H9 (cell line): ENCODE measurements around the gene WDR73. TPM values are rescaled to one million over a fixed set of nuclear protein-coding genes. Genes with fewer than 3 reads are reported as not detected.
"Not testable (repeated sequence)": the region's sequence is repeated elsewhere in the genome, so short reads cannot be mapped to it uniquely, and the experiment has no call there.

ENCODE experiments used
- DNase-seq: peaks from one replicate; pipeline ENCODE4 v3.0.0-alpha.2; 2017
- H2AFZ ChIP-seq: one replicate; pipeline ENCODE4 v1.6.1; 2013; ENCODE audit warnings: mild to moderate bottlenecking, low read length, control low read depth, moderate library complexity
- H2AK5ac ChIP-seq: 2 replicates; pipeline ENCODE4 v1.6.1; 2013; ENCODE audit warnings: low read length, control low read depth, mixed read lengths; ENCODE audit not compliant: insufficient read length
- H2BK120ac ChIP-seq: one replicate; pipeline ENCODE4 v1.6.1; 2013; ENCODE audit warnings: low read depth, mild to moderate bottlenecking, low read length, control low read depth, inconsistent platforms; ENCODE audit not compliant: poor library complexity, severe bottlenecking
- H2BK12ac ChIP-seq: 2 replicates; pipeline ENCODE4 v1.6.1; 2013; ENCODE audit warnings: low read length, control low read depth, mixed read lengths, low read depth; ENCODE audit not compliant: insufficient read length
- H2BK15ac ChIP-seq: 2 replicates; pipeline ENCODE4 v1.6.1; 2013; ENCODE audit warnings: low read depth, low read length, control low read depth
- H2BK20ac ChIP-seq: one replicate; pipeline ENCODE4 v1.6.1; 2013; ENCODE audit warnings: low read depth, mild to moderate bottlenecking, low read length, control low read depth, inconsistent platforms; ENCODE audit not compliant: poor library complexity, severe bottlenecking
- H2BK5ac ChIP-seq: 2 replicates; pipeline ENCODE4 v1.6.1; 2013; ENCODE audit warnings: low read length, control low read depth, mixed read lengths; ENCODE audit not compliant: insufficient read length
- H3K14ac ChIP-seq: 2 replicates; pipeline ENCODE4 v1.6.1; 2013; ENCODE audit warnings: low read length, control low read depth; ENCODE audit not compliant: insufficient read depth
- H3K18ac ChIP-seq: 2 replicates; pipeline ENCODE4 v1.6.1; 2013; ENCODE audit warnings: low read depth, mild to moderate bottlenecking, mixed read lengths, low read length, control low read depth; ENCODE audit not compliant: insufficient read length
- H3K23ac ChIP-seq: 2 replicates; pipeline ENCODE4 v1.6.1; 2013; ENCODE audit warnings: low read length, control low read depth, mixed read lengths, low read depth; ENCODE audit not compliant: insufficient read length
- H3K23me2 ChIP-seq: 2 replicates; pipeline ENCODE4 v1.6.1; 2013; ENCODE audit warnings: low read depth, mild to moderate bottlenecking, mixed read lengths, low read length, control low read depth; ENCODE audit not compliant: insufficient read length, poor library complexity, severe bottlenecking
- H3K27ac ChIP-seq: 2 replicates; pipeline ENCODE4 v1.5.1; 2013; ENCODE audit warnings: low read length, control low read depth, mixed read lengths, low read depth; ENCODE audit not compliant: insufficient read length
- H3K27me3 ChIP-seq: 2 replicates; pipeline ENCODE4 v1.6.1; 2013; ENCODE audit warnings: low read length, control low read depth, inconsistent platforms; ENCODE audit not compliant: insufficient read depth
- H3K4ac ChIP-seq: 2 replicates; pipeline ENCODE4 v1.6.1; 2013; ENCODE audit warnings: low read depth, mild to moderate bottlenecking, control low read depth, inconsistent platforms, low read length, moderate library complexity
- H3K4me1 ChIP-seq: 2 replicates; pipeline ENCODE4 v1.6.1; 2013; ENCODE audit warnings: low read length, control low read depth, inconsistent platforms; ENCODE audit not compliant: insufficient read depth
- H3K4me2 ChIP-seq: 2 replicates; pipeline ENCODE4 v1.6.1; 2013; ENCODE audit warnings: low read length, control low read depth, mixed read lengths; ENCODE audit not compliant: insufficient read length, insufficient read depth
- H3K56ac ChIP-seq: 2 replicates; pipeline ENCODE4 v1.6.1; 2013; ENCODE audit warnings: low read depth, mild to moderate bottlenecking, mixed read lengths, low read length, control low read depth; ENCODE audit not compliant: insufficient read length
- H3K79me1 ChIP-seq: 2 replicates; pipeline ENCODE4 v1.6.1; 2013; ENCODE audit warnings: low read depth, mild to moderate bottlenecking, moderate library complexity, low read length, control low read depth, inconsistent platforms; ENCODE audit not compliant: insufficient read depth, poor library complexity, severe bottlenecking
- H3K79me2 ChIP-seq: 2 replicates; pipeline ENCODE4 v1.6.1; 2013; ENCODE audit warnings: low read length, control low read depth, inconsistent platforms; ENCODE audit not compliant: insufficient read depth
- H3K9ac ChIP-seq: 2 replicates; pipeline ENCODE4 v1.6.1; 2013; ENCODE audit warnings: low read length, control low read depth, mixed read lengths; ENCODE audit not compliant: insufficient read length; ENCODE audit errors: extremely low read depth
- H3K9me3 ChIP-seq: one replicate; pipeline ENCODE4 v1.6.1; 2013; ENCODE audit warnings: low read depth, low read length, inconsistent platforms; ENCODE audit not compliant: control insufficient read depth
- H3T11ph ChIP-seq: one replicate; pipeline ENCODE4 v1.6.1; 2013; ENCODE audit warnings: mild to moderate bottlenecking, low read length, control low read depth, inconsistent platforms
- H4K20me1 ChIP-seq: one replicate; pipeline ENCODE4 v1.6.1; 2013; ENCODE audit not compliant: control insufficient read depth, insufficient read length, insufficient read depth
- H4K5ac ChIP-seq: 2 replicates; pipeline ENCODE4 v1.6.1; 2013; ENCODE audit warnings: low read depth, mild to moderate bottlenecking, mixed read lengths, low read length, control low read depth; ENCODE audit not compliant: insufficient read length
- H4K8ac ChIP-seq: replicated peaks from 2 replicates; pipeline ENCODE4 v1.6.1; 2013; ENCODE audit warnings: low read length, control low read depth, mixed read lengths, low read depth; ENCODE audit not compliant: insufficient read length
- H4K91ac ChIP-seq: 2 replicates; pipeline ENCODE4 v1.6.1; 2013; ENCODE audit warnings: low read depth, mild to moderate bottlenecking, moderate library complexity, mixed read lengths, low read length, control low read depth; ENCODE audit not compliant: insufficient read length
- H3K27ac Mint-ChIP-seq, 3 experiments: 2 replicates in 2 of 3; 3 replicates in 1 of 3; pipeline ENCODE4 v1.8.0; 2020 to 2021; ENCODE audit warnings: mixed read lengths in 3 of 3, mild to moderate bottlenecking in 1 of 3, moderate library complexity in 1 of 3
- H3K27me3 Mint-ChIP-seq: 2 replicates; pipeline ENCODE4 v1.8.0; 2021; ENCODE audit warnings: low read depth, mild to moderate bottlenecking, moderate library complexity, mixed read lengths
- H3K36me3 Mint-ChIP-seq, 3 experiments: 2 replicates in 2 of 3; 3 replicates in 1 of 3; pipeline ENCODE4 v1.8.0; 2020 to 2021; ENCODE audit warnings: low read depth in 3 of 3, mixed read lengths in 3 of 3; ENCODE audit not compliant: insufficient read depth in 1 of 3
- H3K4me1 Mint-ChIP-seq, 2 experiments: 2 replicates each; pipeline ENCODE4 v1.8.0; 2020; ENCODE audit warnings: mixed read lengths in 2 of 2
- H3K4me3 Mint-ChIP-seq, 2 experiments: 2 replicates in 1 of 2; 3 replicates in 1 of 2; pipeline ENCODE4 v1.8.0; 2020 to 2021; ENCODE audit warnings: mild to moderate bottlenecking in 2 of 2, mixed read lengths in 2 of 2, moderate library complexity in 1 of 2
- H3K9me3 Mint-ChIP-seq, 2 experiments: 2 replicates in 1 of 2; 3 replicates in 1 of 2; pipeline ENCODE4 v1.8.0; 2020; ENCODE audit warnings: mild to moderate bottlenecking in 2 of 2, mixed read lengths in 2 of 2, moderate library complexity in 1 of 2
- CTCF ChIP-seq: fragments of 200-600 bp; sonication (generic); conservative IDR thresholded peaks from 3 replicates; pipeline ENCODE4 v1.8.0; 2021; ENCODE audit warnings: antibody characterized with exemption, mild to moderate bottlenecking
- WGBS: extraction: QIAGEN DNeasy Blood & Tissue Kit; methylation state at CpG from one replicate; pipeline ENCODE4 v1.1.7; 2013; ENCODE audit warnings: missing lambda C conversion rate, low lambda C conversion rate, mixed read lengths; ENCODE audit not compliant: insufficient read length; ENCODE audit errors: extremely low coverage; 5-methylcytosine and 5-hydroxymethylcytosine counted together
- total RNA-seq: library from RNA; stranded (reverse); gene quantifications from 2 replicates; pipeline ENCODE4 v1.2.1, GENCODE V29; 2021

Gene WDR73
- total RNA-seq, 1 experiment from 2014 or later, result 41.6 TPM

DNA sequence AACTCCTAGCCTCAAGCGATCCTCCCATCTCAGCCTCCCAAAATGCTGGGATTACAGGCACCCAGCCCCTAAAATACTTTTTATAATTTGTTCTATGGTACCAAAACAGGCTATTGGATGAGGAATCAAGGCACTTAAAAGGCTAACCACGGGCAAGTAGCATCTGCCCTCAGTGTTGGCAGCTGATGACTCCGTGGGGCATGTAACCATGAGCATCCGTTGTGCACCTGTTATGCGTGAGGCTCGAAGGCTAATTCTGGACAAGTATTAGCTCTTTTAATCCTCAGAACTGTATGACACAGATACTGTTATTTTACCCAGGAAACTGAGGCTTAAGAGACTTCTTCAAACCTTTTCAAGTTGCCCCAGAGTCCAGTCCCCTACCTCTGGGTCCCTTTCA, 10.2 kb downstream of the WDR73 start:
- no peak overlapping the region for H2AK5ac ChIP-seq
- no peak overlapping the region for H2BK12ac ChIP-seq
- H2AFZ ChIP-seq, result no peak overlapping the region
- no peak overlapping the region for H3K4me3 Mint-ChIP-seq
- no CpG with 5 or more reads among the region's 6 CpGs for WGBS
- H3K4me1 Mint-ChIP-seq, result no peaks in the 10 kb centered on the region
- H3K27ac ChIP-seq, result no peak overlapping the region
- no peak for DNase-seq
- H4K5ac ChIP-seq, result no peak overlapping the region
- no peak overlapping the region for H2BK5ac ChIP-seq
- H2BK20ac ChIP-seq, result no peak overlapping the region
- no peak overlapping the region for H3K14ac ChIP-seq
- no peak overlapping the region for H3K4me2 ChIP-seq
- no peaks in the 10 kb centered on the region for H3K27me3 ChIP-seq
- TF ChIP-seq CTCF, result no peak
- peak overlapping the region in 1 of 3 experiments; percentile 4; a peak in 1 of 7 replicates for H3K27ac Mint-ChIP-seq
- no peaks in the 10 kb centered on the region for H4K20me1 ChIP-seq
- H3K4ac ChIP-seq, result no peak overlapping the region
- no peak overlapping the region for H2BK120ac ChIP-seq
- H2BK15ac ChIP-seq, result no peak overlapping the region
- H3K56ac ChIP-seq, result no peak overlapping the region
- H3K9me3 Mint-ChIP-seq, result no peaks in the 10 kb centered on the region
- H3K4me1 ChIP-seq, result no peaks in the 10 kb centered on the region
- no peak overlapping the region for H4K8ac ChIP-seq
- H3K27me3 Mint-ChIP-seq, result no peaks in the 10 kb centered on the region
- H3K18ac ChIP-seq, result no peak overlapping the region
- H4K91ac ChIP-seq, result no peak overlapping the region
- no peaks in the 10 kb centered on the region for H3K79me1 ChIP-seq
- no peak overlapping the region for H3T11ph ChIP-seq
- no peak overlapping the region for H3K23ac ChIP-seq
- H3K23me2 ChIP-seq, result no peaks in the 10 kb centered on the region
- H3K36me3 Mint-ChIP-seq, result peaks cover 39 to 89% (median 69%) of the 10 kb centered on the region in 3 experiments
- no peak overlapping the region for H3K9ac ChIP-seq
- H3K9me3 ChIP-seq, result no peaks in the 10 kb centered on the region
- no peaks in the 10 kb centered on the region for H3K79me2 ChIP-seq

DNA sequence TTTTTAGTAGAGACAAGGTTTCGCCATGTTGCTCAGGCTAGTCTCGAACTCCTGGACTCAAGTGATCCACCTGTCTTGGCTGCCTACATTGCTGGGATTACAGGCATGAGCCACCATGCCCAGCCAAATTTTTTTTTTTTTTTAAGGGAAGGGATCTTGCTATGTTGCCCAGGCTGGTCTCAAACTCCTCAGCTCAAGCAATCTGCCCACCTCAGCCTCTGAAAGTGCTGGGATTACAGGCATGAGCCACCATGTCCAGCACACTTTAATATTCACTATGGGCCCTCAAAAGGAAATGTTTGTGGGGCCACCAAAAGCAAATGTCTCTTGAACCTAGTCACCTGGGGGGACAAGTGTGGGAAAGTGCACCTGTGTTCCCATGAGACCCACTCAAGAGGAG, 11.4 kb downstream of the WDR73 start:
- H3K79me1 ChIP-seq, H3K79me2 ChIP-seq, H3K4me2 ChIP-seq, H3K9ac ChIP-seq, H3K23ac ChIP-seq, H3K9me3 Mint-ChIP-seq, H3K56ac ChIP-seq, H3K4ac ChIP-seq, H3K27ac ChIP-seq, H2BK15ac ChIP-seq, H4K20me1 ChIP-seq, H3K4me3 Mint-ChIP-seq, H3K18ac ChIP-seq, H4K8ac ChIP-seq, H2BK20ac ChIP-seq, H3K4me1 ChIP-seq, H3K23me2 ChIP-seq, H2AFZ ChIP-seq, H2AK5ac ChIP-seq, H3K27me3 Mint-ChIP-seq, H3T11ph ChIP-seq, H2BK5ac ChIP-seq, H4K91ac ChIP-seq, H2BK12ac ChIP-seq, DNase-seq, H2BK120ac ChIP-seq, H3K4me1 Mint-ChIP-seq, H3K14ac ChIP-seq, H4K5ac ChIP-seq, H3K9me3 ChIP-seq, H3K27me3 ChIP-seq: not testable (repeated sequence)
- Mint-ChIP-seq H3K27ac (peak overlapping the region in 1 of 3 experiments; percentile 76; a peak in 1 of 7 replicates), H3K36me3 (peaks cover 31 to 79% (median 57%) of the 10 kb centered on the region in 3 experiments)
- WGBS, result no CpG with 5 or more reads among the region's 2 CpGs
